GM18907 (cell line): Measurements from ENCODE around the gene TPO.
"Not testable (repeated sequence)": the region's sequence is repeated elsewhere in the genome, so short reads cannot be mapped to it uniquely, and the experiment has no call there.

Source experiments
- ATAC-seq: cut with Tn5 transposase; IDR thresholded peaks from one replicate; pipeline ENCODE4 v1.9.1; 2021; ENCODE audit warnings: mild to moderate bottlenecking, moderate library complexity; ENCODE audit not compliant: unreplicated experiment

The TPO gene

DNA sequence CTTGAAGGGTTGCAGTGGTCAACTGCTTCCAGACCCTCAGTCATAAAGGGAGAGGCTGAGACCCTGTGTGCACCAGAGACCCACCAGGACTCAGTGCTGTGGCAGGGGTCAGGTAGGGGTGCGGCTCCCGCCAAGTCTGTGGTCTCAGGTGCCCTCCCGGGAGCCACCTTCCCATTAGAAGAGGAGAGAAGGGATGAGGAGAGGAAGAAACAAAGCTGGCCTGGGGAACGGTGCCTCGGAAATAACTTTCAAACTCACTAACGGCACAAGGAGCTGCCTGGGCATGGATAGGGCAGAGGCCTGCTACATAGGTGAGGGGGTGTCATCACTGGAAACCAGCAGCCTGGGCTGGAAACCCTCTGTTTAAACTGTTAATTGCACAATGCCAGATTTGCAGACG lies 84.9 kb downstream of the TPO start:
- no peak for ATAC-seq

GRCh38 chr2:1499033-1499795 lies 86.0 kb downstream of the TPO start:
- no peak for ATAC-seq

DNA sequence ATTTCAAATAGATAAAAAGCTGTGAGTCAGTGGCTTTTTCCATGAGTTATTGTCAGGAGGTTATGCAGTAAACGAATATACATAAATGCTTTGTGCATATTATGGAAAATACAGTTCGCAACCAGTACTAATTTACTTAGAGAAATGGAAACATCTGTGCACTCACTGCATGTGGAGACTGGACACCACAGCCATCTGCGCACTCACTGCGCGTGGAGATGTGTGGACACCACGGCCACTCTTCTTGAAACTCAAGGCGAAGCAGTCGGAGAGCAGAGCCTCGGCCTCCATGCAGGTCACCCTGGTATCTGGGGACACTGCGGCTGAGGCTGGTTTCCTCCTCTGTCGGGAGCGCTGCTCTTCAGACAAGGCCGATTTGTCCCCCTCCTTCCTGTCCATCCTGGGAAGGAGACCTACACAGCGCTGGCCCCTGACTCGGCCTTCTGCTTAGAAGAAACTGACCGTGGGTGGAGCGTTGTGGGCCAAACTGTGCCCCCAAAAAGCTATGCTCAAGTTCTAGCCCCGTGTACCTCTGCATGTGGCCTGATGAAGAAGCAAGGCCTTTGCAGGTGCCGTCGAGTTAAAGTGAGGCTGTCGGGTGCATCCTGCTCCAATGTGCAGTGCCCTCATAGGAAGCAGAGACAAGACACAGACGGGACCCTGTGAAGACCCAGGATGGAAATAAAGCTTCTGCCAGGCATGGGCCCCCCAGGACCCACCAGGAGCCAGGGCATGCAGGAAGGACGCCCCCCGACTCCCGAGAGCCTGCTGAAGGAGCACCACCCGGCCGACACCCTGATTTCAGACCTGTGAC lies 88.0 kb downstream of the TPO start:
- ATAC-seq = no peak

DNA sequence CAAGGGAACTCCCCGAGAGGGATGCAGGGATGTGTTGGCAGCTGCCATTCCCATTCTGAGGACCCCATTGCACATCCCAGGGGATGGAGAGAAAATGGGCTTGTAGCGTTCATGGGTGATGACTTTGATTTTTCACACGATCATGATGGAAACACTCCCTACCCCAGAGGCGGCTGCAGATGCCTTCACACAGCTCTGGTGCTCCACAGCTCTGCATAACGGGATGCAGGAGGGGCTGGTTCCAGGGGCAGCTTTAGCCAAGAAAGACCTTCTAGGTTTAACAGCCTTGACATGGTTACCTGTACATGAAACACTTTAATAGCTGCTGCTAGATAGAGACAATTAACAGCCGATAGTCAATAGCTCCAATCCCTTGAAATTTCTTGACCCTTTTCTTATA lies 88.7 kb downstream of the TPO start:
- no peak for ATAC-seq

DNA sequence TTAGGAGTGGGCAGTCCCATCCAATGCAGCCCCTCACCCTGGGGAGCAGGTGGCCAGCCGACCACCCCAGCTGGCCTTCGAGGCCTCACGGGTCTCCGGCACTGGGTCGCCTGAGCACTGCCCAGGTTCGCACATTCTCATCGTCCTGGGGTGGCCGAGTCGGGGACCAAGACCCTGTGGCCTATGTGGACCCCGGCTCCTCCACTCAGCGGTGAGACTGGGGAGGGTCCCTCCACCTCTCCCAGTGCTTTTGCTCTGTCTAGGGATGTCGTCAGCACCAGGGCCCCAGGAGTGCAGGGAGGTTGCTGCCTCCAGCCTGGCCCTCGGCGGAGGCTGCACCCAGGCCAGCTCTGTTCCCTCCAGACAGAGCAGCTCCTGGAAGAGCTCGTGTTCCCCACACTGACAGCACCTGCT lies 89.6 kb downstream of the TPO start:
- no peak for ATAC-seq

DNA sequence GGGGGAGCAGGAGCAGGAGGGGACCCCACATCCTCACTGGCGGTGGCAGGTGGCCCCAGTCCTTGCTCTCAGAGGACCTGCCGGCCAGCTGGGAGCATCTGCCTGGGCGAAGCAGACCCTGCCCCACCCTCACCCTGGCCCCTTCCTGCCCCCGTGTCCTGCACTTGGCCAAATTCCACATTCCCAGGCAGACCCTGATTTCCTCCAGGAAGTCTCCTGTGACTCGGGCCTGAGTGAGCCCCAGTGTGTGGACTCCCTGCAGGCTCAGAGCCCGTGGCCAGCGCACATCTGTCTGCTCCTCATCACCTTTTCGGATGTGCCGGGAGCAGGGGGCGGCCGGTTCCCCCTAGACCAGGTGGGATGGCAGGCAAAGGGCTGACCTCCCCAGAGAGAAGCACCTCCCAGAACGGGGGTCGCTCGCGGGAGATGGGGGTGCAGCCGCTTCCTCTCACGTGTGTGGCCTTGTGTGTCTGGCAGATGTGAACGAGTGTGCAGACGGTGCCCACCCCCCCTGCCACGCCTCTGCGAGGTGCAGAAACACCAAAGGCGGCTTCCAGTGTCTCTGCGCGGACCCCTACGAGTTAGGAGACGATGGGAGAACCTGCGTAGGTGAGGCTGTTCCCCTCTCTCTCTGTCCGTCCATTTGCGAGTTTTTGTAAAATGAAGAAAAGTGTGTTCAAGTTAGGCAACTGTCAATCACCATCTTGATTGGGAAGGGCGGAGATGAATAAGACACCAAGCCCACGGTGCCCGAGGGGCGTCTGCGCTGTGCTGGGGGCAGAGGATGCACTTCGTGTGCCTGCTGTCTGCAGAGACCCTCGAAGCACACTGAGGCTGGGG lies 90.4 kb downstream of the TPO start:
- ATAC-seq = no peak

DNA sequence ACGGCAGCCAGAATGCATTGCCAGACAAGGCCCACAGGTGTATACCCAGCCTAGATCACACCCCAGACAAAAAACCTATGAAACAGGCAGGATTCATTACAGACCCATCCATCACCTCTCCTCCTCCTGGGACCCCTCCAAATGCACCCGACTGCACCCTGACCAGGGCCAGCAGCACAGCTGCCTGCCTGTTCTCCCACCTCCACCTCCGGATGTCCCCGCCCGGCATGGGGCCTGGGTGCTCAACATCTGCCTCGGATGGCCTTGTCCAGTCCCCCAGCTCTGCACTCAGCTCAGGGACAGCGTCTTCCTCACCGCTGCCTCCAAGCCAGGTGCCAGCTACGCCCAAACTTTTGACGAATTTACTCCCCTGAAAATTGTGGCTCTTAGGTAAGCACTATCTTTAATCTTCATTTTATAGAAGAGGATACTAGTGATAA lies 91.1 kb downstream of the TPO start:
- no peak for ATAC-seq

DNA sequence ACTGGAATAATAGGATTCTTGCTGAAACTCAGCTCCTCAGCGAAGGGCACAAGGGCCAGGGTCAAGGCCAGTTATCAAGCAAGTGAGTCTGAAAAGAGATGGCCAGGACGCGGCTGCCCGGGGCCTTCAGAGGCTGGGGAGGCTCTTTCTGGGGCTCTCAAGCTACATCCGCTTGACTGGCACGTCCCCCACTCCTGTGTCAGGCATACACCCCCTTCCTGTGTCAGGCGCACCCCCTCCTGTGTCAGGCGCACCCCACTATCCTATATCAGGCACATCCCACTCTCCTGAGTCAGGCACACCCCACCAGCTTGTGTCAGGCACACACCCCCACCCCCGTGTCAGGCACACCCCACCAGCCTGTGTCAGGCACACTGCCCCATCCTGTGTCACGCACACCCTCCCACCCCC lies 91.8 kb downstream of the TPO start:
- no peak for ATAC-seq

GRCh38 chr2:1509271-1510065 lies 96.2 kb downstream of the TPO start:
- ATAC-seq = no peak

DNA sequence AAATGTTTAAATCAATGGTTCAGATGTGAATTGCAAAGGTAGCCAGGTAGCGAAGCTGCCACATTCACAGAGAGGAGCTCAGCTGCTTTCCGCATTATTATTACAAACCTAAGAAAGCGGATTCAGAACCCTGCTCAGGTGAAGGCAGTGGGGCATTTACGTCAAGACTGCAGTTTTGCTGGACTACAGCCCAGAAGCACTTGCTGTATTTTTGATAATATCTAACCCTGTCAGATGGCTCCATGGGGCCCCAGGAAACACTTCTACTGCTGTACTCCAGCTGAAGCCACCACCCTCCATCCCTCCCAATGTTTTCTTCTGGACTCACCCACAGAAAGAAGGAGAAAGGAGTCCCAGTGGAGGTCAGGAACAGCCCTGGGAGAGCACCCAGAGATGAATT lies 96.9 kb downstream of the TPO start:
- no peak for ATAC-seq

DNA sequence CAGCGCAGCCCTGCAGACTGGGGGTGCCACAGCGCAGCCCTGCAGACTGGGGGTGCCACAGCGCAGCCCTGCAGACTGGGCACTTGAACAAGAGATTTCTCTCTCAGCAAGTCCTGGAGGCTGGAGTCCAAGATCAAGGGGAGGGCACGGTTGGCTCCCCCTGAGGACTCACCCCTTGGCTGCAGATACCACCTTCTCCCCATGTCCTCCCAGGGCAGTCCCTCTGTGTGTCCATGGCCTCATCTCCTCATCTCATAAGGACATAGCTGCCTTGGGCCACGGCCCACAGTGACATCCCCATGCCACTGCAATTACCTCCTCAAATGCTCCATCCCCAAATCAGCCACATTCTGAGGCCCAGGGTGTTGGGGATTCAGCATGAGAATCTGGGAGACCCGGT lies 98.2 kb downstream of the TPO start:
- ATAC-seq = no peak

GRCh38 chr2:1512321-1513289 lies 99.3 kb downstream of the TPO start:
- no peak for ATAC-seq

DNA sequence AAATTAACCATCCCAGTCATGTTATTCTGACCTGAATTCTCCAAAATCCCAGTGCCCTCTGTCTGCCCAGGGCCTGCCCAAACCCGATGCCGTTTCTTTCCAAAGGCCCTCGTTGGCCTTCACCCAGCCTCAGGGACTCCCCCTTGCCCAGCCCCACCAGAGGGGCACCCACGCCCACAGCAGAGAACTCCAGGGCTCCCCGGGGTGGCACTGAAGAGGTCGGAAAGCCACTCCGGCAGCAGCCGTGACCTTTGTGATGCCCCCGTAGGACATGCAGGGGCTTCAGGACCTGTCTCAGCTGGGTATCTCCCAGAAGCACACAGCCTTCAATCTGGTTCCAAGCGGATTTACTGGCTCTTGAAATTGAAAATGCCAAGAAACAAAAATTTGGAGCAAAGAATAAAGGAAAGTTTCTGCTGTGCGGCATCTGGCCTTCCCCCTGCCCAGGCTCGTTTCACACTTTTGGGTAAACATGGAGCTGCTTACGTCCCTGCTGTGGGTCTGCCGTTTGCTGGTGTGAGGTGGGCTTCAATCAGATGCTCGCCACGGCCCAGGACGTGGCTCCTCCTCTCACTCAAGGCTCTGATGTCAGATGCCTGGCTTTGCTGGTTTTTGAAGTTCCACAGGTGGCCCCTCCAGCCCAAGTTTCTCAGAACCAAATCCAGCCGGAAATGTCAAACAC lies 101.3 kb downstream of the TPO start:
- ATAC-seq = no peak

DNA sequence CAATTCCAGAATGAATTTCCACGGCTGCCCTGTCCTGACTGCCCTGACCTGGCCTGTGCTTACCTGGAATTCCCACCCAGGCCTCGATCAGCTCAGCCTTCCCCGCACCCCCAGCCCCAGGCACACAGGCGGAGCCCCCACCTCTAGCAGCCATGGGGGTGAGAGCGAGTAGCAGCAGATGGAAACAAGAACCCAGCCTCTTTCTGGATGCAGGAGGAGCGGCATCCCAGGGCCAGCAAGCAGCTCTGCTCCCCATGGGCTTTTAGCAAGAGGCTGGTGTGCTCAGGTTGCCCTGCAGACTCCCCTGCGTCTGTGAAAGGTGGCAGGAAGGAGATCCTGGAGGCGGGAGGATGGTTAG lies 101.8 kb downstream of the TPO start:
- ATAC-seq = no peak

DNA sequence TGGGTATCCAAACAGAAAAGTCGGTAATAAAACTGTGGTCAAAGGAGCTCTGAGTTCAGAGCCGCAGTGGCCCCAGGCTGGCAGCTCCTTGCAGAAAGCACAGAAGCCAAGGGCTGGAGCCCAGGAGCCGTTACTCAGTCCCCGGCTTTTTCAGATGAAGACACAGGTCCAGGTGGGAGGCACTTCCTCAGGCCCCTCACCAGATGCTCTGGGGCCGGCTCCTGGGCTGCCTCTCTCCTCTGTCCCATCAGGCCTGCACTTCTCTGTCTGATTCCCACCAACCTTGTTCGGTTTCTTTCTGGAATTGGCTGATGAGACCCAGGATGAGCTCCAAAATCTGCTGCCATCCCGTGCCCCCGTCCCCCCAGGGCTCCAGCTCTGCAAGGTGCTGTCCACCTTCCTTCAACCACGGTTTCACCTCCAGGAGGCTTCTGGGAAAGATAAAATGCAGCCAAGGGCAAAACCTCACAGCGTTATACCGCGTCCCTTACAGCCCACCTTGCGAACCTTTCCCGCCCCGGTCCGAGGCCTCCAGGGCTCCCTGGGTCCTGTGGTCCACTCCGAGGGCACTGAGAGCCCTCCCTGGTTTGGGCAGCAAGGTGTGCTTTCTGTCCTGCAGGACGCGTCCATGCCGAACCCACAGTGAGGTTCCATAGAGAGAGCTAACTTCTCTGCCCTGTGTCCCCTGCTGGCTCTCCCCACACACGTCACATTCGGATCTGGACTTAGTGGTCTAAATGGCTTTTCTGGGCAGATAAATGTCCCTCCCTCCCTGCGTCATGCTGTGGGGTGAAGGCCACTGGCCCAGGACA lies 102.9 kb downstream of the TPO start:
- ATAC-seq = no peak

DNA sequence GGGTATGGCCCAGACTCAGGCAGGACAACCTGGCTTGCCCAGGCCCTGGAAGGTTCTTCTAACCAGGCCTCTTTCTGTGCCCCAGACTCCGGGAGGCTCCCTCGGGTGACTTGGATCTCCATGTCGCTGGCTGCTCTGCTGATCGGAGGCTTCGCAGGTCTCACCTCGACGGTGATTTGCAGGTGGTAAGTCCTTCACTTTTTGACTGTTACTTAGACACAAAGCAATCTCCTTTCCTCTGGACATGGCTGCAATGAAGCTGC lies 103.5 kb downstream of the TPO start:
- ATAC-seq = no peak

DNA sequence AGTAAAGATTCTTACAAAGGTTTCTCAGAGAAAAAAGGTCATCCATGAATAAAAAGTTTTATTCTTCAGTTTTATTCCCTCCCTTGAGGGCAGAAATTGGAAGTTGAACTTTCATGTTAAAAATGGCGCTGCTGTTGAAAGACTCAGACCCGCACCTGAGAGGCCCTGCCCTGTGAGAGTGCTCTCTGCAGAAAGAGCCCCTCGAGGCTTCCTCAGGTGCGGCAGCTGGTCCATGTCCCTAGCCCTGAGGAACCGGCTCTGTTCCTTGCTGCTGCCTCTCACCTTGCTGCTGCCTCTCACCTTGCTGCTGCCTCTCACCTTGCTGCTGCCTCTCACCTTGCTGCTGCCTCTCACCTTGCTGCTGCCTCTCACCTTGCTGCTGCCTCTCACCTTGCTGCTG lies 104.0 kb downstream of the TPO start:
- ATAC-seq = not testable (repeated sequence)

GRCh38 chr2:1517786-1518185 lies 104.5 kb downstream of the TPO start:
- ATAC-seq = no peak
